K562 treated with DMSO at 1 percent for 4 hours (cell line): ENCODE results near the gene TMEM33. TPM values are rescaled to one million over a fixed set of nuclear protein-coding genes. Genes with fewer than 3 reads are reported as not detected.

Experiments used
- total RNA-seq: library from RNA; unstranded; fragments of 300-600 nt; gene quantifications from 2 replicates; pipeline ENCODE4 v1.2.3, GENCODE V29; 2022; ENCODE audit not compliant: insufficient read depth

The TMEM33 gene, protein sequence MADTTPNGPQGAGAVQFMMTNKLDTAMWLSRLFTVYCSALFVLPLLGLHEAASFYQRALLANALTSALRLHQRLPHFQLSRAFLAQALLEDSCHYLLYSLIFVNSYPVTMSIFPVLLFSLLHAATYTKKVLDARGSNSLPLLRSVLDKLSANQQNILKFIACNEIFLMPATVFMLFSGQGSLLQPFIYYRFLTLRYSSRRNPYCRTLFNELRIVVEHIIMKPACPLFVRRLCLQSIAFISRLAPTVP
- 25.1 and 27.5 TPM in 2 replicates for total RNA-seq

DNA sequence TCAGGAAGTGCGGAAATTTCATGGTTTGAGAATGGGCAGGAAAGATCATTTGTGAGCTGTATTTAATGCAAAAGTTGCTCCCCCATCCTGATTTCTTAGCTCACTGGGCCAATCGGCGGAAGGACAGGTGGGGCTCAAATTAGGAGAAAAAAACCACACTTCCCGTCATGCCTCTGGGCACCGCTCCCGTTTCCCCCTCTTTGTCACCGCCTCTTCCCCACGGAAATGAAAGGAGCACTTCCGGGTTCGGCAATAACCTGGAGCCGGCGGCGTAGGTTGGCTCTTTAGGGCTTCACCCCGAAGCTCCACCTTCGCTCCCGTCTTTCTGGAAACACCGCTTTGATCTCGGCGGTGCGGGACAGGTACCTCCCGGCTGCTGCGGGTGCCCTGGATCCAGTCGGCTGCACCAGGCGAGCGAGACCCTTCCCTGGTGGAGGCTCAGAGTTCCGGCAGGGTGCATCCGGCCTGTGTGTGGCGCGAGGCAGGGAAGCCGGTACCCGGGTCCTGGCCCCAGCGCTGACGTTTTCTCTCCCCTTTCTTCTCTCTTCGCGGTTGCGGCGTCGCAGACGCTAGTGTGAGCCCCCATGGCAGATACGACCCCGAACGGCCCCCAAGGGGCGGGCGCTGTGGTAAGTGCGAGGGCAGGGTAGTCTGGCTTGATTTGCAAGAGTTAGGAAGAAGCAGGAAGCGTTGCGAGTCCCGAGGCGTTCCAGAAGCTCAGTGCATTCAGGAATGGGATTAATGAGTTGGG lies at the start of gene TMEM33:
TSS of gene TMEM33 (plus strand) at position 529 of the 751 bp plus-strand sequence. CDS start at position 585, 56 bp downstream.

DNA sequence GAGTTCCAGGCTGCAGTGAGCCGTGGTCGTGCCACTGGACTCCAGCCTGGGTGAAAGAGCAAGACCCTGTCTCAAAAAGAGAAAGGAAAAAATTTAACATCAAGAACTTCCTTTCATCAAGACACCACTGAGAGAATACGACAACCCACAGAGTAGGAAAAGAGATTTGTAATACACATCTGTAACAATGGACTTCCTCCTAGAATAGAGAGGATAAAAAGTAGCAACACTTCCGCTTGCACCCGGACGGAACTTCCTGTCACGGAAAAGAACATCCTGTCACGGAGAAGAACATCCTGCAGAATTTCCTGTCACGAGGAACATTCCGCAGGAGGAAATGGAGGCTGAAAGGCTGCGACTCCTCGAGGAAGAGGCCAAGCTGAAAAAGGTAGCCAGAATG lies 46.2 kb downstream of the TMEM33 start, which contains the start of gene DCAF4L1:
TSS of gene DCAF4L1 (plus strand) at position 301 of the 400 bp plus-strand sequence. CDS start at position 338, 37 bp downstream.

DNA sequence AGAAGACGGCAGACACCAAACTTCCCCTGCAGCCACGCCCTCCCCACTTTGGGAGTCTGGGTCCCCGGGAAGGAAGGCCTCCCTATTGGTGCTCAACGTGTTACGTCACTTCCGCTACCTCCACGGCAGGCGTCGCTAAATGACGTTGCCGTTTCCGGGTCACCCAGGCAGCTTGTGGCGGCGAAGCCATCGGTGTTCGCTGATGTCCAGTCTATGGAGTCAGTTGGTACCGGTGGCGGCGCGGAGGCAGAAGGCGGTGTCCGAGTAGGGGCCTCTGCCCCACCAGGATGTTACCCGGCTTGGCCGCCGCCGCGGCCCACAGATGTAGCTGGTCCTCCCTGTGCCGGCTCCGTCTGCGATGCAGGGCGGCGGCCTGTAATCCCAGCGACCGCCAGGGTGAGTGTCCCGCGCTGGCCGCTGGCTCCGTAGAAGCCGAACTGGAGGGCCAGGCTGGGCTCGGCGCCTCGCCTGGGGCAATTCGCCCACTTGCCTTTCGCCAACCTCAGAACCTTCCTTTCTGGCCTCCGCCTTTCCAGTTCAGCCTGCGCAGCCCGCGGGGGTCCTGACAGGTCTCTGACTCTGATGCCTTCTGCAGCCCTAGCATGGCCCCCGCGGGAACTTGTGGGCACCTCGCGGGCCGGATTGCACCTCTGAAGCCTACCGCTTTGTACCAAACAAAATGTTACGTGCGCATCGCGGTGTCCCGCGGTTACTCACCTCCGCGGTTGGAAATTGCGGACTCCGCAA lies 55.3 kb downstream of the TMEM33 start, which contains the start of gene SLC30A9:
TSS of gene SLC30A9 (plus strand) at position 166 of the 747 bp plus-strand sequence. CDS start at position 288, 122 bp downstream.

Other genes starting within 250 kb of the TMEM33 start
- gene PHOX2B, start 186.7 kb upstream of the TMEM33 start, total RNA-seq: not detected in 2 replicates
- gene DCAF4L1, start 46.3 kb downstream of the TMEM33 start, total RNA-seq: 0.48 and 0.87 TPM in 2 replicates
- gene SLC30A9, start 55.1 kb downstream of the TMEM33 start, total RNA-seq: 23.2 and 23.8 TPM in 2 replicates
- not detected in 2 replicates for gene BEND4, start 217.2 kb downstream of the TMEM33 start, total RNA-seq